SK-N-SH treated with all-trans-retinoic acid at 6 μM for 48 hours (cell line): ENCODE results near the gene DPP10.

Experiments used
- BACH2 ChIP-seq: fragments of 250-450 bp; sonication (Bioruptor Pico); IDR thresholded peaks from 2 replicates; pipeline ENCODE4 v1.9.0; 2021; ENCODE audit warnings: mild to moderate bottlenecking, borderline replicate concordance
- CSDC2 ChIP-seq: fragments of 250-450 bp; sonication (Bioruptor Pico); IDR thresholded peaks from 2 replicates; pipeline ENCODE4 v1.5.0; 2020; ENCODE audit warnings: mild to moderate bottlenecking, moderate library complexity
- CSRNP3 ChIP-seq: fragments of 250-450 bp; sonication (Bioruptor Pico); IDR thresholded peaks from 2 replicates; pipeline ENCODE4 v1.5.1; 2021; ENCODE audit warnings: mild to moderate bottlenecking, moderate library complexity
- ESRRG ChIP-seq: fragments of 250-450 bp; sonication (Bioruptor Pico); IDR thresholded peaks from 2 replicates; pipeline ENCODE4 v1.6.1; 2021; ENCODE audit warnings: mild to moderate bottlenecking
- GLIS3 ChIP-seq: fragments of 250-450 bp; sonication (Bioruptor Pico); IDR thresholded peaks from 2 replicates; pipeline ENCODE4 v1.5.0; 2020; ENCODE audit warnings: mild to moderate bottlenecking, moderate library complexity
- ISL1 ChIP-seq: fragments of 250-450 bp; sonication (Bioruptor Pico); IDR thresholded peaks from 2 replicates; pipeline ENCODE4 v2.1.2; 2022; ENCODE audit warnings: mild to moderate bottlenecking, moderate library complexity
- OSR1 ChIP-seq: fragments of 250-450 bp; sonication (Bioruptor Pico); IDR thresholded peaks from 2 replicates; pipeline ENCODE4 v1.8.0; 2022; ENCODE audit warnings: moderate library complexity, mild to moderate bottlenecking, inconsistent platforms
- PATZ1 ChIP-seq: fragments of 250-450 bp; sonication (Bioruptor Pico); IDR thresholded peaks from 2 replicates; pipeline ENCODE4 v1.8.0; 2020; ENCODE audit warnings: mild to moderate bottlenecking, moderate library complexity, borderline replicate concordance
- RARB ChIP-seq: fragments of 250-450 bp; sonication (Bioruptor Pico); IDR thresholded peaks from 2 replicates; pipeline ENCODE4 v1.8.0; 2021; ENCODE audit warnings: mild to moderate bottlenecking, moderate library complexity
- ZC3H10 ChIP-seq: fragments of 250-450 bp; sonication (Bioruptor Pico); IDR thresholded peaks from 2 replicates; pipeline ENCODE4 v1.5.1; 2021; ENCODE audit warnings: mild to moderate bottlenecking, moderate library complexity
- ZFP30 ChIP-seq: fragments of 450-650 bp; formaldehyde crosslinking; IDR thresholded peaks from 2 replicates; pipeline ENCODE4 v1.5.0; 2022; ENCODE audit warnings: mild to moderate bottlenecking, moderate library complexity

DNA sequence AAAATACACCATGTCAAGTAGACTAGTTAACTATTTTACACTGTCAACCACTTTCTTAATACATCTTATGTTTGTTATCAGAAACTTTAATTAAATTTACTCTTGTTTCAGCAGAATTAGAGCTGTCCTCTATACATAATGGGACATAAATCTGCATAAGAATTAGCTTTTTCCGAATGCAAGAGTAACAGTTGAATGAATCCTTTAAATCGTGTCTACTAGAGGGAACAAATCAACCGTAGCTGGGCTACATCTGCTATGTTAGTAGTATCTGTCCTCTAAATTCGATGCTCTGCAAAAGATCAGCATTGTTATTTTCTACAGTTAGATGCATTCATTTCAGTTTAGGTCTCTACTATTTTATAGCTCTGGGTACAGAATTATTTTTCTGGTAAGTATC lies 1090.6 kb downstream of the DPP10 start:
- TF ChIP-seq OSR1 (no peak), ESRRG (no peak), PATZ1 (no peak), RARB (CRISPR knock-in tag) (no peak), CSRNP3 (no peak), CSDC2 (CRISPR knock-in tag) (no peak), BACH2 (no peak), GLIS3 (no peak), ZC3H10 (no peak), ISL1 (CRISPR knock-in tag) (no peak), ZFP30 (no peak)
